ENCODE measurements around the gene RAB1A.

Gene RAB1A

DNA sequence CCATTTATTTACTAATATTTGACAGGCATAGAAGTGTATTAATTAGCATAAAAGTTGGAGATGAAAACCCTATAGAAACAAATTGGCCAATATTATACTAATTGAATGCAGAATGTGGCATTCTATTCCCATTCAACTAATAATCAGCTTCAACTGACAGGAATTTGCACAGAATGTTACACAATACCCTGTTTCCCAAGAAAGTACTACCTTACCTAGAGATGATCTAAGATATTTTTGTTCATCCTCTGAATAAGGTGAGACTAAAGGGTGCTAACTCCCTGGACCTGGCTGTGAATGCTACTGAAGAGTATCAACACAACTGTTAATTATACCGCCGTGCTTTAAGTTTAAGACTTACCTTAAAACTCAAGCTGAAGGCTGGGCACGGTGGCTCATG lies 44.8 kb downstream of the RAB1A start:
- DNase-seq = no peak

DNA sequence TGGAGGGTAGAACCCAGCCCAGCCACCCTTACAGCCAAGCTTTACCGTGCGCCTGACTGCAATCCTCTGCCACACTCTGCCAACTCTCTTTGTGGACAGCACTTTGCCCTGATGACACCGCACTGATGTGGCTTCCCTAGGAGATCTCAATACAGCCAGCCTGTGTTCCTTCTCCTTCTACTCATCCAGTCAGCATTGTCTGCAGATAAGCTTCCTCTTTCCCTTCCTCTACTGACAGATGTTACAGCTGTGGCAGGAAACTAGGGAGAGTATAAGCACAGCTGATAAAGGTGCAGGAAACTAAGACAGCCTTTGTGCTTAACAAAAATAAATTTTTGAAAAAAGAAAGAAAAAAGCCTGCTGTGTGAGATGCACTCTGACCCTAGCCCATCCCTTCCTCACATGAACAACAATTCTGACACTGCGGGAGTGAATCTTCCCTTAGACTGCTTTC lies 48.6 kb downstream of the RAB1A start:
- no peak for DNase-seq

DNA sequence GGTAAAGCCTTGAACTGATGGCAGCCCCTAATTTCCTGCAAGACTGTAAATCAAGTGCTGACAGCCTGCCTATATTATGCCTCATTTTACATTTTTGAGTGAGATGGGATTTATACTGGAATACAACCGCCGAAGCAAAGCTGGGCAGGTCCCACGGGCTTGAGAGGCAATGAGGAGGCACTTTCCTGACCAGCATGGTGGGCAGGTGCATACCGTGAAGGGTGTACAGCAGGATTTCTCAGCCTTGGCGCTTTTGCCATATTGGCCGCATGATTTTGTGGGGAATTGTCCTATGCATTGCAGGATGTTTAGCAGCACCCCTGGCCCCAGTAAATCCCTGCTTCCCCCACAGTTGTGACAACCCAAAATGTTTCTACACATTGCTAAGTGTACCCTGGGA lies 50.9 kb downstream of the RAB1A start:
- no peak for DNase-seq

DNA sequence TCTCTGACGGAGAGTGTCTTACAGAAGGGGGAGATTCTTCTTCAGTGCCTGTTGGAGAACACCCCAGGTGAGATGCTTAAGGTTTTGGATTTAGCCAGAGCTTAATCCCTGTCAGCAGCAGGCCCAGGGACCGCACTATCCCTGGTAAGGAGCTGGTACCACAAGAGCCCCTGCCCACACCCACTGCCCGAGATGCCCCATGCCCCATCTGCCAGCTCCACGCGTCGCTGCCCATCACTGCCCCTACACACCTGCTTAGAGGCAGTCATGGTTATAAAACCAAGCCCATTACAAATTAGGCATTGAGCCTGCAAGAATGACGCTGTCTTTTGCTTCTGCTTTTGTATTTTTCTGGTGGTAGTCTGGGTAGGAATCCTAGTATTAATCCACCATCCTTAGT lies 52.0 kb downstream of the RAB1A start:
- no peak for DNase-seq

DNA sequence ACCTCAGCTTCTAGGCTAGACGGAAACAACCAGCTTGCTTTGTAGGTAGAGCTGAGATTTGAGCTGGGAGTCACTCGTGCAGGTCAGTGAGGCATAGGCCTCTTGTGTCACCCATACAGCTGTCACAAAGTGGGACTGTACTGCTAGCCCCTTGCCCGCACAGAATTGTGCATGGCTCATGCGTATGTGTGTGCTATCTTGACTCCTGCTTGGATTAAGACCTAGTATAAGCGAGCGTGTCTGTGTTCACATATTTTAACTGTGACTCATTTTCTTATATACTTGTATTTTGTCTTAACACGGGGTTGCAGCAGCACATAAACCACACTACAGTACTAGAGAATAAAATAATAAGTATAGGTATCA lies 53.6 kb downstream of the RAB1A start:
- DNase-seq = peak; percentile 55

DNA sequence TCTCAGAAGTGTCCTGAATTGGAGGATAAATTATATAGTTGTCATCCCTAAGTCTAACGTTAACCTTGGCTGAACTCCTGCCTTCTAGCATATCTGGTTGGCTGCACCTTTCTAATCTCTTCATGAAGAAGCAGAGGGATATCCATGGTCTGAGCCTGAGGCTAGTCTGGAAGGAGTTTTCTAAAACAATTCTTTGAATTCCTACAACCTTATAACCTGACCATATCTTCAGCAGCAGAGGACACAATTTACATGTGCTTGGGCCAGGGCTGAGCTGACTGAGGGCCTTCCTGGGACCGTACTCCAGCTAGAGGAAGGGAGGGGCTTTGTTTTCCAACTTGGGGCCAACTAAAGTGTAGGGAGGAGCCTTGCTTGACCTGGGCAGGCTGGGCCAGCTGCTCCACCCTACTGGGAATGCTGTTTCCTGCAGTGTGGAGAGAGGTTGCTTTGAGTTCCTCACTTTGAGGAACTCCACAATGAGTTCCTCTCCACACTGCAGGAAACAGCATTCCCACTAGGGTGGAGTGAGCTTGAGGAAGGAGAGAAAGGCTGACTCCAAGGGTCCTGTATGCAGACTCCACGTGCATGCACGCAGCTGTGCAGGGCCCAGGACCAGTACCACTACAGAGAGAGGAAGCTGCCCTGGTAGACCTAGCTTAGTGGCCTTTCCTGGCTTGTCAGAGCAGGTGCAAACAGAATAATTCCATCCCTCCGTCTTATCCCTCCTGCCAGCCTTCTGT lies 54.1 kb downstream of the RAB1A start:
- no peak for DNase-seq

DNA sequence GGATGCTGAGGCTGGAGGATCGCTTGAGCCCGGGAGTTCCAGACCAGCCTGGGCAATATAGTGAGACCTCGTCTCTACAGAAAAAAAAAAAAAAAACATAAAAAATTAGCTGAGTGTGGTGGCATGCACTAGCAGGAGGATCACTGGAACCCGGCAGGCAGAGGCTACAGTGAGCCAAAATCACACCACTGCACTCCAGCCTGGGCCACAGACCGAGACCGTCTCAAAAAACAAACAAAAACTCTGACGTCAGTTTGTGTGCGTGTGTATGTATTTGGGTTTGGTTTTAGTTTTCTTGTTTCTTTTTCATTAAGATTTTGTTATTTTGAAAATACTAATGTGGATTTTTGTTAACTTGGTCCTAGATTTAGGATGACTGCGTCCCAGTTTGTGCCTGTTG lies 54.7 kb downstream of the RAB1A start:
- no peak for DNase-seq

DNA sequence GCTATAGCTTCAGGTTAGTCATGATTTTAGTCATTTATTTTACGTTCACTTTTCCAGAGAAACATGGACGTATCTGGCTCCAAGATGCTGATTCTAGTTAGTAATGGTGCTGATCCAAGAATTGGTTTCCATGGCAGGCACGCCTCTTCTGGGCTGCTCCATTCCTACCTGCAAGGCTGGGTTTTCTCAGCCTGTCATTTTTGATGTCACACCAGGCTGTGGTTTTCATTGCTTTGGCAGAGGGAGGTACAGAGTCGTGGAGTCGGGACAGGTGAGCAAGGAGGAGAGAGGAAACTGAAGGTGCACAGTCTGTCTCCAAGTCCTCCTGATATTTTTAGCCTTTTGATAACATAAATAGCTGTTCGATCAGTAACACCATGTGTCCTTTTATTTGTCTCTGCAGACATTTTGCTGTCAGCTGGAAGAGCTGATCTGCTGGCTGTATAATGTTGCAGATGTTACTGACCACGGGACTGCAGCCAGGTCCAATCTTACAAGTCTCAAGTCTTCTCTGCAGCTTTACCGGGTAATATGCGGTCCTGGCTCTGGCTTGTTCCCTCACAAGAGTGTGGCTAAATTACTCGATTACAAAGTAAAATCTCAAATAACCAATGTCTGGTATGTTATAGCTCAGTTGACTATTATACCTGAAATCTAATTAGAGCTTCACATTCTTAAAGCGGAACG lies 55.9 kb downstream of the RAB1A start:
- no peak for DNase-seq

DNA sequence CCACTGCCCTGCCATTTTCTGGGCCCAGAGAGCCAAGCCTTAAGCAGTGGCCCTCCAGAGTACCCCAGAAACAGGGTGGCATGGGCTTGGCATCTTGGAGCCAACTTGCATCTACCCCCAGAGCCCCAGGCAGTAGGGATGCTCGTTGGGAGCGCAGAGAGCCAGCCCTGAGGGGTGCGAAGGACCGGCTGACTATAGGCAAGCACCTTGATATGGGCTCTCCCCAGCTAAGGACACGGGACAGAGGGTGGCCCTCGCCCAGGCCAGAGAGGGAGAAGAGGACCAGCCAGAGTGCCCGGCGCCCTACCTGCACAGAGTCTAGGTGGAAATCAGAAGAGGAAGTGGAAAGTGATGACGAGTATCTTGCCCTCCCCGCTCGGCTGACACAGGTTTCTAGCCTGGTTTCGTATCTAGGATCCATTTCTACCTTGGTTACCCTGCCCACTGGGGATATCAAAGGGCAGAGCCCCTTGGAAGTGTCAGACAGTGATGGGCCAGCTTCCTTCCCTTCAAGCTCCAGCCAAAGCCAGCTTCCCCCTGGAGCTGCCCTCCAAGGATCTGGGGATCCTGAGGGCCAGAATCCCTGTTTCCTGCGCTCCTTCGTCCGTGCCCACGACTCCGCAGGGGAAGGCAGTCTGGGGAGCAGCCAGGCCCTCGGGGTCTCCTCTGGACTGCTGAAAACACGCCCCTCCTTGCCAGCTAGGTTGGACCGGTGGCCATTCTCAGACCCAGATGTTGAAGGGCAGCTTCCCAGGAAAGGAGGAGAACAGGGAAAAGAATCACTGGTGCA lies 57.5 kb downstream of the RAB1A start:
- no peak for DNase-seq

DNA sequence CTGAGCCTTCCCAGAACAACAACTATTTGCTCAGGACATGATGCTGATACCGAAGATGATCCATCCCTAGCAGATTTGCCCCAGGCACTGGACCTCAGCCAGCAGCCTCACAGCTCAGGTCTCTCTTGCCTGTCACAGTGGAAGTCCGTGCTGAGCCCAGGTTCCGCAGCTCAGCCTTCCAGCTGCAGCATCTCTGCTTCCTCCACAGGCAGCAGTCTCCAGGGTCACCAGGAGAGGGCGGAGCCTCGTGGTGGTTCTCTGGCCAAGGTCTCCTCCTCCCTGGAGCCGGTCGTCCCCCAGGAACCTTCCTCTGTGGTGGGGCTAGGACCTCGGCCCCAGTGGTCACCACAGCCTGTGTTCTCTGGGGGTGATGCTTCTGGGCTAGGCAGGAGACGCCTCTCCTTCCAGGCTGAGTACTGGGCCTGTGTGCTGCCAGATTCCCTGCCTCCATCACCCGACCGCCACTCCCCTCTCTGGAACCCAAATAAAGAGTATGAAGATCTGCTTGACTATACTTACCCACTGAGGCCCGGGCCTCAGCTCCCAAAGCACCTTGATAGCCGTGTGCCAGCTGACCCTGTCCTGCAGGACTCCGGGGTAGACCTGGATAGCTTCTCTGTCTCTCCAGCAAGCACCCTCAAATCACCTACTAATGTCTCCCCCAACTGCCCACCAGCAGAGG lies 58.3 kb downstream of the RAB1A start:
- DNase-seq = no peak

DNA sequence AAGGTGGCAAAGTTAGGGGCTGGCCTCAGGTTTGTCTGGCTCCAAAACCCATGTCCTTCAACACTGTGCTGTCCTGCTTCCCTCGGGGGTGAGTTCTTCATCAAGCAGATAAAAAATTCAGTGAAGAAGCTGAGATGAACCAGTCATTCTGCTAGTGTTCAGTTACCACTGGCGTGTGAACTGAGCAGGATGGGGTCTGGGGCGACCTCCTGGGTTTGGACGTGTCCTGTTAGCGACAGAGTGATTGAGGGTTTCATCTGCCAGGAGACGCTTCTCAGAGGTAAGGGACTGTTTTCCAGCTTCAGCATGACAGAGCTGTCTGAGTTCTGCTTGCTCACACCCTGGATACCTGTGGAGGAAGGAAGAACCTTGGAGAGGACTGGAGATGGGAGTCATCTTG lies 59.0 kb downstream of the RAB1A start:
- no peak for DNase-seq

DNA sequence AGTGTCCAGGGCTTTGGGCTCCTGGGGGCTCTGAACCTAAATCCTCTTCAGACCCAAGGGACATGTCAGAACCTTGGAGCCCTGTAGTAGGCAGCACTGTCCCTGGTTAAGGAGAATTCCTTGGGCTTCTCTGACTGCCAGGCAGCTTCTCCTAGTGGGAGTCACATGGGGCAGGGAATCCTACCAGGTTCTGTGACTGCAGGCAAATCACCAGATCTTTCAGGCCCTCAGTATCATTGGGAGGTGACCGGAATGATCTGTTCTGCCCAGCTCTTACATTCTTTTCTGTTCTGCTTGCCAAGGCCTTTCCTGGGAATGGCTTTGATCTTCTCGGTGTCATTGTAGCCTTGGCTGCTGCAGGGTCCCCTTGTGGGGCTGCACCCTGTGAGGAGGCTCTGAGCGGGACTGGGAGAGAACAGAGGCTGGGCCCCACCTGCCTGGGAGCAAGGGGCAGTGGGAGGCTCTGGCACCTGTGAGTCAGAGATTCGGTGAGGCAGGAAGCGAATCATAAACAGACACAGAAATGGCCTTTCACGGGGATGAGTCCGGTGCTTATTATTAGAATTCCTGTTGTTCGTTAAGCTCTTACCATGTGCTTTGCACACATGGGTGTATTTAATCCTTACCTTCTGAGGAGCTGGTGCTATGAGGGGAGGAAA lies 59.6 kb downstream of the RAB1A start:
- peak; percentile 64 for DNase-seq

DNA sequence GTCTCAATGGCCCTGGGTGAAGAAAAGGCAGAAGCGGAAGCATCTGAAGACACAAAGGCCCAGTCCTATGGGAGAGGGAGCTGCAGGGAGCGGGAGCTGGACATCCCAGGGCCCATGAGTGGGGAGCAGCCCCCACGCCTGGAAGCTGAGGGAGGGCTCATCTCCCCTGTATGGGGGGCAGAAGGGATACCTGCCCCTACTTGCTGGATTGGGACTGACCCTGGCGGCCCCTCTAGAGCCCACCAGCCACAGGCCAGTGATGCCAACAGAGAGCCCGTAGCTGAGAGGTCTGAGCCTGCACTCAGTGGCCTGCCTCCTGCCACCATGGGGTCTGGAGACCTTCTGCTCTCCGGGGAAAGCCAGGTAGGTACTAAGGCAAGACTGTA lies 60.5 kb downstream of the RAB1A start:
- DNase-seq = no peak

DNA sequence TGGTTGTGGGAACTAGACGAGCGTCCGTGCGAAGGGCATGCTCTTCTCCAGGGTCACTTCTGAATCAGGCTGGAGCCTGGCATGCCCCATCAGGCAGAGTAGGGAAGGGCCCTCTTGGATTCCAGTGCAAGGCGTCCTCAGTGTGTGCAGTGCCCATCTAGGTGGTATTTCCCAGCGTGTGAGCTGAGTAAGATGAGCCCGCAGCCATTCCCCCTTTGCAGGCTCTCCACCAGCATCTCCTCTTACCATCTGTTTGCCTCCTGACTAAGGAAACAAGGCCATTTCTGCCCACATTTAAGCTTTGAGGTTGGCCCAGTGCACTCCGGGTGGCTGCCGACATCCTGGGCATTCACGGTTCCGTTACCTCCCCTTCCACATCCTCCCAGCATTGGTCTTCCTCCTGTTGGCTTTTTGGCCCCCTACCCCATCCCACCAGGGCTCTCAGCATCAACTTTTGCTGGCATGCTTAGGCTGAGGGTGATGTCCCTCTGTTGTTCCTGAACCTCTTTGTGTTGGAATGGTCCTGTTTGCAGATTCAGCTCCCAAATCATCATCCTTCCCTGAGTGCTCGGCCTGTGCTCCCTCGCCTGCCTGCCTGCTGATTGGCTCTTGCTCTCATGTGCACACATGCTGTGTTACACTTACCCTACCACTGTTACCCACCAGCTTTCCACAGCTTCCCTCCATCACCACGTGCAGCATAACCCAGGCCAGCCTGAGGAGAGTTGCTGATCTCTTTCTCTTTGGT lies 61.9 kb downstream of the RAB1A start:
- no peak for DNase-seq

DNA sequence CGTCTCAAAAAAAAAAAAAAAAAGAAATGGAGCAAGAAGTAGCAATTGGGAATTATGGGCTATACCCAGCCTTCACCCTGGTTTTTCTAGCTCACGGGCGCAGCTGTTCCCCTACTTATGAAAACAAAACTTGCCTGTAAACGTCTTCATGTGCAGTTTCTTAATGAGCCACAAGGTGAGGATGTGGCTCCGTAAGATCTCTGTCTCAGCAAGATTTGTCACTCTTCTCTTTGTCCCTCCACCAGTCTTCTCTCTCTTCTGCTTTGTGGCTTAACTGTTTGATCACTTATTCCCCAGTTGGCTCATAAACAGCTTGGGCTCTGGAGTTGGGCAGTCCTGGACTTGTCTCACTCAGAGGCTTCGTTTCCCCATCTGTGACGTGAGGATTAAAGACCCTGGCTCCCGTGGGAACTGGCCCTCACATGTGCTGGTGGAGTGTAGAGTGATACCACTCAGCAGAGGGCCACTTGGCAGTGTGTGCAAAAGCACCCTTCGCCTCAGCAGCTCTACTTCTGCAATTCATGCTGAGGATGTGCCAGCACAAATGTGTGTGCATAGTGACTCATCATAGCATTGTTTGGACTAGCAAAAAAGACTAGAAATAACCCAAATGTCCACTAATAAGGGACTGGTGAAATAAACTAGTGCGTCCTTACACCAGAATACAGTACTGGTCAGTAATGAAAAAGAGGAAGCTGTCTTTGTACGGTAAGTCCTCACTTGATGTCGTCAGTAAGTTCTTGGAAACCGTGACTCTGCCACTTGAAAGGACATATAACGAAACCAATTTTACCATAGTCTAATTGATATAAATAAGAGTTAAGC lies 65.0 kb downstream of the RAB1A start:
- DNase-seq = peak; percentile 79

DNA sequence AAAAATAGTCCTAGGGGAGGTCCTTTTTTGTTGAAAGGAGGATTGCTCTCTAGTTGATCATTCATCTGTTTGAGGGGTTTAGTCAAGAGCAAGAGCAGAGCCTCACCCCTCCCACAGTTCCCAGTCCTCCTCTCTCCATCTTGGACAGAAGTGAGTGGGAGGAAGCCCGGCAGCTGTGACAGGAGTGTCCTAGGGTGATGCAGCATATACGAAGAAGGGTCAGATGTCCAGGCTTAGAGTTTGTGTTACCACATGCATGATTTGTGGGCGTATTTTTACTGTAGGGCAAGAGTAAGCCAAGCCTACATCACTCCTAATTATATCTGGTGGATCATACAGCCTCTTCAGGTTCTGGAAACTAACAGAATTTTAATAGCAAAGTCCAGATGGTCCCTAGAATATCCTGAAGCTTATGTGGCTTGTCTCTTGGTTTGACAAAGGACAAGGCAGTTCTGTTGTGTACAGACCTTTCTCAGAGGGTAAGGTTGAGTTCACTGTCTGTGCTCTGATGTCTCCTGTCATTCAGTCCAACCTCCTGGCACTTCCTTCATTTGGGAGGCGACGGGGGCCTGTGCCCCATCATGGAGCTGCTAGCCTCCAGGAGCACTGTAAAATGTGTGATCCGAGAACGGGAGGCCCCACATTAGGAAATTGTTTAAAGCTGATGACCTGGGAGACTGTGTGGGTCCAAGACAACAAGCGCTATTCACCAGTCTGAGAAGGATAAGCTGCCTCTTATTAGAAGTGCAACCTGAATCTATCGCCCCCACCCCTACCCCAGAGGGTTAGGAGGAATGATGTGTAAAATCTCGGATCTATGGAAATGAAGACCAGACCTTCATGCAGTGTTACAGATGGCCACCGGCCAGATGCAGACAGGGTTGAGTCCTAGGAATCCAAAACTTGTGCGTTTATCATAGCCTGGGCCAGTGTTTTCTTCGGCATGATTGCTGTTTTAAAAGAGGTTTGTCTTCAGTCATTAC lies 66.8 kb downstream of the RAB1A start:
- DNase-seq = peak; percentile 63

DNA sequence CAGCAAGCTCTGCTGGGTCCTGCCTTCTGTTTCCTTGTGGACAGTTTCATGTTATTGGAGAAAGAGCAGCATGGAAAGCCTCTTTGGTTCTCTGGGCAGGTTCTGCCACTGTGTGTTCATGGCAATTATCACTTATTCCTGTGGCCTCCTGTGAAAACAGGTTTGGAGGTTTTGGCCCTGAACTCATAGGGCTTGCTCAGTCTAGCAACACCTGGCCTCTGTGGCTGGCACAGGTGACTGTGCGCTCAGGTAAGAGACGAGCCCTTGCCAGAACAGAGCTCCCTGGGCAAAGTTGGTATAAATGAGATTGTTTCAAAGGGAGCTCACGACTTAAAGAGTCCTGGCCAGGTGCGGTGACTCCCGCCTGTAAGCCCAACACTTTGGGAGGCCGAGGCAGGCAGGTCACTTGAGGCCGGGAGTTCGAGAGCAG lies 68.0 kb downstream of the RAB1A start:
- DNase-seq = no peak

DNA sequence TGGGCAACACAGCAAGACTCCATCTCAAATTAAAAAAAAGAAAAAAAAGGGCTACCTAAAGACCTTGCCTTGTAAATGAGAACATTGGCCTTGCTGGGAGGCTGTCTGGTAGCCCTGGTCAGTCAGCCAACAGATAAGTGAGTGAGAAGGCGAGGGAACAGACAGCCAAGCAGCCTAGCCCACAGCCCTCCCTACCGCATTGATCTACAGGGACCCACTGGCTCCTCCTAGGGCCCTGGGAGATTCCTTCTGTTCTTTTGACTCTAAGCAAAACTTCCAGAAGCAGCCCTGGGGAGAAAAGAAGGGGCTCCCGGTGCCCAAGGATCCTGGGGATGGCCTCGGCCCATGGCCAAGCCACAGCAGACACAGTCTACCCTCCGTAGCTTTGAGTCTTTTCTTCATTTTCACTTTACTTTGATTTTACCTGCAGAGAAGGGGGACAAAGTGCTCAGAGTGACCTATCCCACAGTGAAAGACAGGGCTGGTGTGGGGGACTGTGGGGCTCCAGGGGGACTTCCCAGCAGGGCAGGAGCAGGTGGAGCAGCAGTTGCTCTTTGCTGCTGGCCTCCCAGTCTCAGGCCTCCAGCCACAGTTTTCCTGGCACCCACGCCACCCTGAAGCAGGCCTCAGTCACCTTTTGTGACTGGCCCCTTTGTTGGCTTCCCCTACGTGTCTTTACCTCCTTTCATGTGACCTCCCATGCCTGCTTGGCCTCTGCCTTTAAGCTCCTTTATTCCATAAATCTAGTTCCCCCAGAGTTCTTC lies 68.6 kb downstream of the RAB1A start:
- no peak for DNase-seq

DNA sequence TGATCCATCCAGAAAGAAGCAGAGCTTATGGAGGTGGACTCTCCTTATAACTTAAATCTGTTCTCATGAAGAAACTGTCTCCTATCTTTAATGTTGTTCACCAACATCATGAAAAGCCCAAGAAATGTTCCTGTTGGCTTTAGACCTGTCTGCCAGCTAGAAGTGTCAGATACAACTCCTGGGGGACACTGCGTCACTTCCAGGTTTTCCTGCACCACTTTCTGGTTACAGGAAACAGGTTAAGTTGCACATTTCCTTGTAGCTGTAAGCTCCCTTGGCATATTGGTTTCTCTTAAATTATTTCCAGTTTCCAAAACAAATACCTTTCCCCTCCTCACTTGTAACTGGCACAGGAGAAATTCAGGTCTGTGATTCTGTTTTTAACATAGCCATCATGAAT lies 70.8 kb downstream of the RAB1A start:
- DNase-seq = no peak

All from fibroblast of skin of right biceps (primary cell).